ENCODE results near the gene KCNQ5.

KCNQ5 gene

GRCh38 chr6:72640615-72640930 is 18.7 kb downstream of the KCNQ5 start:
- DNase-seq: no peak

- DNase-seq: no peak
Observed at GRCh38 chr6:72642435-72642834, 20.6 kb downstream of the KCNQ5 start.

GRCh38 chr6:72643214-72643613 is 21.4 kb downstream of the KCNQ5 start:
- DNase-seq: no peak

GRCh38 chr6:72646604-72647485 is 25.0 kb downstream of the KCNQ5 start:
- DNase-seq: no peak

GRCh38 chr6:72647489-72647888 is 25.6 kb downstream of the KCNQ5 start:
- DNase-seq: no peak

GRCh38 chr6:72649032-72649984 is 27.4 kb downstream of the KCNQ5 start:
- no peak for DNase-seq

GRCh38 chr6:72650081-72650745 is 28.3 kb downstream of the KCNQ5 start:
- DNase-seq: no peak

GRCh38 chr6:72651174-72651573 is 29.3 kb downstream of the KCNQ5 start:
- no peak for DNase-seq

GRCh38 chr6:72651967-72652956 is 30.4 kb downstream of the KCNQ5 start:
- no peak for DNase-seq

GRCh38 chr6:72653026-72653425 is 31.2 kb downstream of the KCNQ5 start:
- no peak for DNase-seq

GRCh38 chr6:72654071-72654621 is 32.3 kb downstream of the KCNQ5 start:
- DNase-seq: no peak

- no peak for DNase-seq
Observed at GRCh38 chr6:72657407-72658197, 35.7 kb downstream of the KCNQ5 start.

- no peak for DNase-seq
Observed at GRCh38 chr6:72659754-72660153, 37.9 kb downstream of the KCNQ5 start.

- no peak for DNase-seq
Observed at GRCh38 chr6:72661411-72661810, 39.5 kb downstream of the KCNQ5 start.

GRCh38 chr6:72665599-72665998 is 43.7 kb downstream of the KCNQ5 start:
- DNase-seq: no peak

GRCh38 chr6:72669324-72669723 is 47.5 kb downstream of the KCNQ5 start:
- DNase-seq: no peak

GRCh38 chr6:72672906-72673305 is 51.0 kb downstream of the KCNQ5 start:
- DNase-seq: no peak

GRCh38 chr6:72674842-72675241 is 53.0 kb downstream of the KCNQ5 start:
- no peak for DNase-seq

- DNase-seq: no peak
Observed at GRCh38 chr6:72675396-72675795, 53.5 kb downstream of the KCNQ5 start.

- DNase-seq: no peak
Observed at GRCh38 chr6:72676995-72677394, 55.1 kb downstream of the KCNQ5 start.

GRCh38 chr6:72677740-72678139 is 55.9 kb downstream of the KCNQ5 start:
- DNase-seq: no peak
